ENCODE measurements around the gene KIF26A.

DNA sequence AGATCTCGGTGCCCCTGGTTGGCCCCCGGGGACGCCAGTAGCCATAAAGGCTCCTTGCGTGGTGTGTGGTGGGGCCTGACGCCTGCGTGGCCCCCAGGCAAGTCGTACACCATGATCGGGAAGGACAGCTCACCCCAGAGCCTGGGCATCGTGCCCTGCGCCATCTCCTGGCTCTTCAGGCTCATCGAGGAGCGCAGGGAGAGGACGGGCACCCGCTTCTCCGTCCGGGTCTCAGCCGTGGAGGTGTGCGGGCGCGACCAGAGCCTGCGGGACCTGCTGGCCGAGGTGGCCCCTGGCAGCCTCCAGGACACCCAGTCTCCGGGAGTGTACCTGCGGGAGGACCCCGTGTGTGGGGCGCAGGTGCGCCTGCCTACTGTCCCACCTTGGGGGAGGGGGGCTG lies 34.5 kb downstream of the KIF26A start:
- no peak for TF ChIP-seq GATA3 (IDR thresholded peaks at IDR 0.05; ENCODE audit: low read depth, low read length)
- no peak for TF ChIP-seq GATA2 (IDR thresholded peaks at IDR 0.05; ENCODE audit: low read depth, low read length)

Measured in SH-SY5Y (cell line).